ENCODE results near the gene ITGA2B. TPM values are rescaled to one million over a fixed set of nuclear protein-coding genes. Genes with fewer than 3 reads are reported as not detected.
"Not testable (repeated sequence)": the region's sequence is repeated elsewhere in the genome, so short reads cannot be mapped to it uniquely, and the experiment has no call there.

Gene ITGA2B
- total RNA-seq, 1 experiment from 2014 or later = not detected

GRCh38 chr17:44333371-44333770 lies 56.1 kb downstream of the ITGA2B start:
- DNase-seq (ENCODE audit: low spot score) = no peak

GRCh38 chr17:44331249-44331760 lies 58.1 kb downstream of the ITGA2B start:
- DNase-seq (ENCODE audit: low spot score) = peak; percentile 94

GRCh38 chr17:44330263-44330662 lies 59.2 kb downstream of the ITGA2B start:
- not testable (repeated sequence) for DNase-seq (ENCODE audit: low spot score)

- DNase-seq (ENCODE audit: low spot score) = not testable (repeated sequence)
Measured at GRCh38 chr17:44329516-44329915, 59.9 kb downstream of the ITGA2B start.

GRCh38 chr17:44327715-44328449 lies 61.6 kb downstream of the ITGA2B start:
- DNase-seq (ENCODE audit: low spot score) = no peak

GRCh38 chr17:44326861-44327444 lies 62.5 kb downstream of the ITGA2B start:
- peak; percentile 93 for DNase-seq (ENCODE audit: low spot score)

- DNase-seq (ENCODE audit: low spot score) = peak; percentile 94
Measured at GRCh38 chr17:44324571-44325275, 64.7 kb downstream of the ITGA2B start, which contains the start of gene SLC25A39. Gene SLC25A39 (minus strand): TSS chr17:44324823. CDS start chr17:44323562, 1,261 bp downstream.

GRCh38 chr17:44324092-44324570 lies 65.3 kb downstream of the ITGA2B start:
- peak; percentile 48 for DNase-seq (ENCODE audit: low spot score)

GRCh38 chr17:44323359-44324091 lies 65.9 kb downstream of the ITGA2B start:
- no peak for DNase-seq (ENCODE audit: low spot score)

- DNase-seq (ENCODE audit: low spot score) = no peak
Measured at GRCh38 chr17:44322236-44322895, 67.1 kb downstream of the ITGA2B start.

Small RNA genes lying within 50 kb of the gene (small RNA-seq; reads per million reads assigned to genes)
- gene RN7SL258P = not detected

Other genes with a start within 250 kb of the ITGA2B start
- gene HROB, start 247.7 kb downstream of the ITGA2B start, total RNA-seq (2014; rRNA removed; shearing (Covaris generic)) = 5.8 and 7.8 TPM in 2 replicates
- gene ASB16, start 218.9 kb downstream of the ITGA2B start, total RNA-seq (2014; rRNA removed; shearing (Covaris generic)) = 0.03 TPM in 1 of 2 replicates, not detected in the other
- gene TMUB2, start 202.7 kb downstream of the ITGA2B start, total RNA-seq (2014; rRNA removed; shearing (Covaris generic)) = 41.9 and 45.4 TPM in 2 replicates
- gene ATXN7L3, start 189.8 kb downstream of the ITGA2B start, total RNA-seq (2014; rRNA removed; shearing (Covaris generic)) = 70.5 and 82.7 TPM in 2 replicates
- 61.8 and 65.2 TPM in 2 replicates for gene UBTF, start 170.0 kb downstream of the ITGA2B start, total RNA-seq (2014; rRNA removed; shearing (Covaris generic))
- gene SLC4A1, start 121.5 kb downstream of the ITGA2B start, total RNA-seq (2014; rRNA removed; shearing (Covaris generic)) = not detected in 2 replicates
- gene RUNDC3A, start 81.0 kb downstream of the ITGA2B start, total RNA-seq (2014; rRNA removed; shearing (Covaris generic)) = 0.16 and 0.36 TPM in 2 replicates
- 387 and 399 TPM in 2 replicates for gene SLC25A39, start 64.8 kb downstream of the ITGA2B start, total RNA-seq (2014; rRNA removed; shearing (Covaris generic))
- 637 and 715 TPM in 2 replicates for gene GRN, start 44.3 kb downstream of the ITGA2B start, total RNA-seq (2014; rRNA removed; shearing (Covaris generic))
- 2.1 and 3.0 TPM in 2 replicates for gene FAM171A2, start 25.8 kb downstream of the ITGA2B start, total RNA-seq (2014; rRNA removed; shearing (Covaris generic))
- 13.1 and 13.9 TPM in 2 replicates for gene GPATCH8, start 113.8 kb upstream of the ITGA2B start, total RNA-seq (2014; rRNA removed; shearing (Covaris generic))
- gene FZD2, start 167.8 kb upstream of the ITGA2B start, total RNA-seq (2014; rRNA removed; shearing (Covaris generic)) = 0.47 and 1.0 TPM in 2 replicates

Data from HT-29 (cell line).